Stimulated activated CD4-positive, alpha-beta T cell treated with anti-CD3 and anti-CD28 coated beads, Interleukin-1b, Interleukin-23, amount 100 ng/mL, for 4 hours (primary cell): ENCODE measurements around the gene MS4A15.
"Not testable (repeated sequence)": the region's sequence is repeated elsewhere in the genome, so short reads cannot be mapped to it uniquely, and the experiment has no call there.

Experiments used
- DNase-seq, 2 donors: peaks; one replicate each; pipeline ENCODE4 v3.0.0-alpha.2; 2020; ENCODE audit warnings: low read depth in 2 of 2

The MS4A15 gene

GRCh38 chr11:60809249-60809648, 52.6 kb downstream of the MS4A15 start:
- DNase-seq: no peak

GRCh38 chr11:60809691-60810090, 53.0 kb downstream of the MS4A15 start:
- no peak for DNase-seq

- DNase-seq: no peak
Measured at GRCh38 chr11:60810151-60810550, 53.5 kb downstream of the MS4A15 start.

- DNase-seq: no peak
Measured at GRCh38 chr11:60810569-60810968, 53.9 kb downstream of the MS4A15 start.

GRCh38 chr11:60813324-60813723, 56.7 kb downstream of the MS4A15 start:
- DNase-seq: no peak

GRCh38 chr11:60814112-60814511, 57.4 kb downstream of the MS4A15 start:
- no peak for DNase-seq

GRCh38 chr11:60816590-60817157, 60.0 kb downstream of the MS4A15 start:
- no peak for DNase-seq

- DNase-seq: no peak
Measured at GRCh38 chr11:60818057-60818456, 61.4 kb downstream of the MS4A15 start.

- no peak for DNase-seq
Measured at GRCh38 chr11:60821827-60822599, 65.3 kb downstream of the MS4A15 start.

GRCh38 chr11:60823745-60824306, 67.2 kb downstream of the MS4A15 start:
- not testable (repeated sequence) for DNase-seq

- DNase-seq: no peak
Measured at GRCh38 chr11:60825118-60825517, 68.5 kb downstream of the MS4A15 start.

GRCh38 chr11:60825790-60826189, 69.1 kb downstream of the MS4A15 start:
- DNase-seq: no peak
